K562 (cell line): Measurements from ENCODE around the gene IGLON5. TPM values are rescaled to one million over a fixed set of nuclear protein-coding genes. Genes with fewer than 3 reads are reported as not detected.

Source experiments
- AFF4 ChIP-seq: sonication (generic); formaldehyde crosslinking; IDR thresholded peaks from 2 replicates; pipeline ENCODE4 v1.8.0; 2023; ENCODE audit warnings: mild to moderate bottlenecking, missing genetic modification reagents
- C11orf30 ChIP-seq: fragments of 450-650 bp; IDR thresholded peaks from 2 replicates; pipeline ENCODE4 v1.6.1; 2016; ENCODE audit warnings: low read depth, mild to moderate bottlenecking
- CAMTA2 ChIP-seq: fragments of 250-450 bp; sonication (Bioruptor Pico); conservative IDR thresholded peaks from 2 replicates; pipeline ENCODE4 v1.5.1; 2022
- CBFB ChIP-seq: sonication (generic); formaldehyde crosslinking; IDR thresholded peaks from 2 replicates; pipeline ENCODE4 v1.4.0; 2020; ENCODE audit warnings: mild to moderate bottlenecking, missing genetic modification reagents
- FOXA3 ChIP-seq, 2 experiments: fragments of 450-650 bp in 1 of 2; sonication (generic) in 1 of 2; formaldehyde crosslinking; IDR thresholded peaks in 1 of 2; conservative IDR thresholded peaks in 1 of 2; 2 replicates each; pipeline versions ENCODE4 v1.4.0 to v1.8.0; 2020 to 2022; ENCODE audit warnings: mild to moderate bottlenecking in 2 of 2, missing genetic modification reagents in 1 of 2
- GABPA ChIP-seq: fragments of 200-800 bp; sonication (Bioruptor generic); conservative IDR thresholded peaks from 2 replicates; pipeline ENCODE4 v1.6.1; 2016; ENCODE audit warnings: low read depth, missing genetic modification characterization, missing compliant biosample characterization
- L3MBTL2 ChIP-seq: fragments of 450-650 bp; IDR thresholded peaks from 2 replicates; pipeline ENCODE4 v1.6.1; 2016; ENCODE audit warnings: mild to moderate bottlenecking, moderate library complexity
- LEF1 ChIP-seq: fragments of 450-650 bp; IDR thresholded peaks from 2 replicates; pipeline ENCODE4 v1.6.1; 2016; ENCODE audit warnings: mild to moderate bottlenecking
- MYBL2 ChIP-seq, 2 experiments: fragments of 450-650 bp in 1 of 2; sonication (generic) in 1 of 2; formaldehyde crosslinking in 1 of 2; IDR thresholded peaks; 2 replicates each; pipeline versions ENCODE4 v1.6.1 to v1.8.1; 2017 to 2022; ENCODE audit warnings: borderline replicate concordance in 1 of 2, inconsistent platforms in 1 of 2, low read depth in 1 of 2, mild to moderate bottlenecking in 1 of 2, missing genetic modification reagents in 1 of 2, moderate library complexity in 1 of 2
- POLR2A ChIP-seq: fragments of 450-650 bp; conservative IDR thresholded peaks from 2 replicates; pipeline ENCODE4 v1.6.1; 2016
- SNAPC5 ChIP-seq: fragments of 250-450 bp; sonication (Bioruptor Pico); IDR thresholded peaks from 2 replicates; pipeline ENCODE4 v1.8.0; 2021; ENCODE audit warnings: moderate library complexity, mild to moderate bottlenecking, inconsistent platforms
- TRIM28 ChIP-seq: fragments of 450-650 bp; IDR thresholded peaks from 2 replicates; pipeline ENCODE4 v1.6.1; 2017
- ZNF316 ChIP-seq: fragments of 450-650 bp; IDR thresholded peaks from 2 replicates; pipeline ENCODE4 v1.6.1; 2016
- ZNF41 ChIP-seq: fragments of 250-450 bp; sonication (Bioruptor Pico); conservative IDR thresholded peaks from 2 replicates; pipeline ENCODE4 v1.4.0; 2020; ENCODE audit warnings: mild to moderate bottlenecking
- polyA plus RNA-seq, 8 experiments: library from polyadenylated mRNA; depleted of rRNA in 4 of 8; stranded (reverse) in 5 of 8; unstranded in 3 of 8; fragments of >200 nt; fragmentation: Nextera tagmentation in 2 of 8; fragmentation: Illumina TruSeq in 1 of 8; extraction: Ambion mirVana in 2 of 8; extraction: Trizol in 1 of 8; gene quantifications; 2 replicates each; pipeline versions ENCODE4 v1.2.1 to v1.2.3, GENCODE V29; 2011 to 2014; ENCODE audit warnings: inconsistent platforms in 1 of 8, missing spikeins in 1 of 8
- total RNA-seq, 7 experiments: library from RNA; depleted of rRNA in 6 of 7; stranded (reverse); fragments of >200 nt in 6 of 7; fragmentation: Illumina TruSeq in 2 of 7; extraction: Trizol in 2 of 7; gene quantifications; 2 replicates each; pipeline versions ENCODE4 v1.2.1 to v1.2.3, GENCODE V29; 2011 to 2021; ENCODE audit warnings: low replicate concordance in 1 of 7
- TF ChIP-seq, protein P1 (sequence below): sonication (generic); formaldehyde crosslinking; IDR thresholded peaks from 2 replicates; pipeline ENCODE4 v1.8.0; 2022; ENCODE audit warnings: mild to moderate bottlenecking, missing genetic modification reagents
- TF ChIP-seq, protein P2 (sequence below), 2 experiments: fragments of 450-650 bp; formaldehyde crosslinking in 1 of 2; IDR thresholded peaks; 2 replicates each; pipeline versions ENCODE4 v1.4.0 to v1.6.1; 2014 to 2020; ENCODE audit warnings: mild to moderate bottlenecking in 2 of 2, borderline replicate concordance in 1 of 2, low read depth in 1 of 2

The IGLON5 gene
- total and polyA plus RNA-seq, 9 of the 15 experiments (the other 6 are each of a cell fraction or from before 2014, with no cell fraction given) = 0.03 to 0.22 (median 0.14) TPM; not detected in 2

DNA sequence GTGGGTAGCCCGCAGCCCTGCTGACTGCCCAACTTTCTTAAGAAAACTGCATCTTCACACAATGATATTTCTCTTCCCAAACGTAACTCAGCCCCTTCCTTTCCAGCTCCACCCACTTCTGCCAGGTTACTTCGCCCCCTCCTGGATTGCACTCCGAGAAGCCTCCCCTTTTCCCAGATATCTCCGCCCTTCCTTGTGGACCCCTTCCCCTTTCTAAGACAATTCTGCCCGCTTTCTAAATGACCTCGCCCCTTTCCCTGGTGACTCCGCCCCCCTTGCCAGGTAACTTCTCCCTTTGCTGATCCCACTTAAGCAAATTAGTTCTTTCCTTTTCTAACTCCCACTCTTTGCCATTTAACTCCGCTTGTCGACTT lies 27.9 kb downstream of the IGLON5 start (continued):
- TF ChIP-seq AFF4 (CRISPR knock-in tag) (no peak; the same call in 1 of the 2 replicates), CBFB (no peak), FOXA3 (CRISPR knock-in tag; conservative IDR thresholded peaks at IDR 0.05 in 1 of 2, IDR thresholded peaks at IDR 0.05 in 1 of 2) (0 out of 4 replicates have a peak, but pooled peaks of 1 of the 2 experiments have one; percentile 9), POLR2A (no peak), TRIM28 (peak; percentile 39; the same call in 1 of the 2 replicates), ZNF41 (no peak), SNAPC5 (CRISPR knock-in tag) (no peak), MYBL2 (IDR thresholded peaks at IDR 0.05; ENCODE audit: low read depth) (no peak), MYBL2 (CRISPR knock-in tag; IDR thresholded peaks at IDR 0.05; ENCODE audit: borderline replicate concordance) (no peak), ZNF316 (no peak), CAMTA2 (CRISPR knock-in tag) (no peak), LEF1 (no peak; the same call in 1 of the 2 replicates), GABPA (tag) (no peak), C11orf30 (no peak), L3MBTL2 (no peak)
- TF ChIP-seq, protein P1, sequence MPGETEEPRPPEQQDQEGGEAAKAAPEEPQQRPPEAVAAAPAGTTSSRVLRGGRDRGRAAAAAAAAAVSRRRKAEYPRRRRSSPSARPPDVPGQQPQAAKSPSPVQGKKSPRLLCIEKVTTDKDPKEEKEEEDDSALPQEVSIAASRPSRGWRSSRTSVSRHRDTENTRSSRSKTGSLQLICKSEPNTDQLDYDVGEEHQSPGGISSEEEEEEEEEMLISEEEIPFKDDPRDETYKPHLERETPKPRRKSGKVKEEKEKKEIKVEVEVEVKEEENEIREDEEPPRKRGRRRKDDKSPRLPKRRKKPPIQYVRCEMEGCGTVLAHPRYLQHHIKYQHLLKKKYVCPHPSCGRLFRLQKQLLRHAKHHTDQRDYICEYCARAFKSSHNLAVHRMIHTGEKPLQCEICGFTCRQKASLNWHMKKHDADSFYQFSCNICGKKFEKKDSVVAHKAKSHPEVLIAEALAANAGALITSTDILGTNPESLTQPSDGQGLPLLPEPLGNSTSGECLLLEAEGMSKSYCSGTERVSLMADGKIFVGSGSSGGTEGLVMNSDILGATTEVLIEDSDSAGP (CRISPR knock-in tag) = no peak
- TF ChIP-seq, protein P2, sequence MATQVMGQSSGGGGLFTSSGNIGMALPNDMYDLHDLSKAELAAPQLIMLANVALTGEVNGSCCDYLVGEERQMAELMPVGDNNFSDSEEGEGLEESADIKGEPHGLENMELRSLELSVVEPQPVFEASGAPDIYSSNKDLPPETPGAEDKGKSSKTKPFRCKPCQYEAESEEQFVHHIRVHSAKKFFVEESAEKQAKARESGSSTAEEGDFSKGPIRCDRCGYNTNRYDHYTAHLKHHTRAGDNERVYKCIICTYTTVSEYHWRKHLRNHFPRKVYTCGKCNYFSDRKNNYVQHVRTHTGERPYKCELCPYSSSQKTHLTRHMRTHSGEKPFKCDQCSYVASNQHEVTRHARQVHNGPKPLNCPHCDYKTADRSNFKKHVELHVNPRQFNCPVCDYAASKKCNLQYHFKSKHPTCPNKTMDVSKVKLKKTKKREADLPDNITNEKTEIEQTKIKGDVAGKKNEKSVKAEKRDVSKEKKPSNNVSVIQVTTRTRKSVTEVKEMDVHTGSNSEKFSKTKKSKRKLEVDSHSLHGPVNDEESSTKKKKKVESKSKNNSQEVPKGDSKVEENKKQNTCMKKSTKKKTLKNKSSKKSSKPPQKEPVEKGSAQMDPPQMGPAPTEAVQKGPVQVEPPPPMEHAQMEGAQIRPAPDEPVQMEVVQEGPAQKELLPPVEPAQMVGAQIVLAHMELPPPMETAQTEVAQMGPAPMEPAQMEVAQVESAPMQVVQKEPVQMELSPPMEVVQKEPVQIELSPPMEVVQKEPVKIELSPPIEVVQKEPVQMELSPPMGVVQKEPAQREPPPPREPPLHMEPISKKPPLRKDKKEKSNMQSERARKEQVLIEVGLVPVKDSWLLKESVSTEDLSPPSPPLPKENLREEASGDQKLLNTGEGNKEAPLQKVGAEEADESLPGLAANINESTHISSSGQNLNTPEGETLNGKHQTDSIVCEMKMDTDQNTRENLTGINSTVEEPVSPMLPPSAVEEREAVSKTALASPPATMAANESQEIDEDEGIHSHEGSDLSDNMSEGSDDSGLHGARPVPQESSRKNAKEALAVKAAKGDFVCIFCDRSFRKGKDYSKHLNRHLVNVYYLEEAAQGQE (IDR thresholded peaks at IDR 0.05; ENCODE audit: borderline replicate concordance) = no peak
- TF ChIP-seq, protein P2 (CRISPR knock-in tag; IDR thresholded peaks at IDR 0.05; ENCODE audit: low read depth) = no peak
